Measurements from ENCODE around the gene WDFY3. TPM values are rescaled to one million over a fixed set of nuclear protein-coding genes. Genes with fewer than 3 reads are reported as not detected.

WDFY3 gene
- total and polyA plus RNA-seq, 2 of the 13 experiments (the other 11 are each of a cell fraction or from before 2014, with no cell fraction given), result 16.7 to 24.5 TPM

GRCh38 chr4:84790769-84791565 lies 175.5 kb downstream of the WDFY3 start (continued):
- TF ChIP-seq ZNF574 (CRISPR knock-in tag; IDR thresholded peaks at IDR 0.05), result no peak
- no peak for TF ChIP-seq SRSF4 (IDR thresholded peaks at IDR 0.05; ENCODE audit: low read depth, low read length, poor library complexity, severe bottlenecking)
- TF ChIP-seq SKIL (CRISPR knock-in tag; IDR thresholded peaks at IDR 0.05; ENCODE audit: borderline replicate concordance), result no peak
- no peak for TF ChIP-seq ZNF800 (CRISPR knock-in tag; IDR thresholded peaks at IDR 0.05)
- no peak for TF ChIP-seq ZNF546 (CRISPR knock-in tag; conservative IDR thresholded peaks at IDR 0.05)
- TF ChIP-seq NFKB2 (CRISPR knock-in tag; IDR thresholded peaks at IDR 0.05; ENCODE audit: borderline replicate concordance), result no peak
- no peak for TF ChIP-seq ZNF605 (CRISPR knock-in tag; IDR thresholded peaks at IDR 0.05)
- TF ChIP-seq ZFP1 (CRISPR knock-in tag; IDR thresholded peaks at IDR 0.05), result no peak
- TF ChIP-seq MTF1 (CRISPR knock-in tag; IDR thresholded peaks at IDR 0.05), result no peak
- no peak for TF ChIP-seq NFYC (CRISPR knock-in tag; IDR thresholded peaks at IDR 0.05)
- TF ChIP-seq WIZ (CRISPR knock-in tag; IDR thresholded peaks at IDR 0.05), result no peak
- no peak for TF ChIP-seq SNAI1 (CRISPR knock-in tag; IDR thresholded peaks at IDR 0.05; ENCODE audit: borderline replicate concordance)
